Activated CD8-positive, alpha-beta memory T cell treated with anti-CD3 and anti-CD28 coated beads, Interleukin-2, amount 10 ng/mL, durations not matched to agents 7 days and 5 days (primary cell): ENCODE data around the gene SCNN1B. TPM values are rescaled to one million over a fixed set of nuclear protein-coding genes. Genes with fewer than 3 reads are reported as not detected.

Source experiments
- ATAC-seq: fragments of 150-1000 bp; cut with Tn5 transposase; one replicate; pipeline ENCODE4 v1.10.0; 2021; ENCODE audit warnings: moderate library complexity
- CTCF ChIA-PET: fragments of 350-600 bp; sonication (Branson Sonifier 250); formaldehyde crosslinking; loops from one replicate; lab custom pipeline; 2021; ENCODE audit warnings: antibody characterized with exemption; lab: Charles Lee
- DNase-seq: peaks from one replicate; pipeline ENCODE4 v3.0.0-alpha.2; 2020
- H3K27ac Mint-ChIP-seq: one replicate; pipeline ENCODE4 v1.8.0; 2021; ENCODE audit warnings: mild to moderate bottlenecking, mixed read lengths
- H3K27me3 Mint-ChIP-seq: one replicate; pipeline ENCODE4 v1.8.0; 2021; ENCODE audit warnings: mixed read lengths
- H3K36me3 Mint-ChIP-seq: one replicate; pipeline ENCODE4 v1.8.0; 2021; ENCODE audit warnings: mild to moderate bottlenecking, mixed read lengths
- H3K4me1 Mint-ChIP-seq: one replicate; pipeline ENCODE4 v1.8.0; 2021; ENCODE audit warnings: mixed read lengths
- H3K4me3 Mint-ChIP-seq: one replicate; pipeline ENCODE4 v1.8.0; 2021; ENCODE audit warnings: mild to moderate bottlenecking, moderate library complexity, mixed read lengths
- H3K9me3 Mint-ChIP-seq: one replicate; pipeline ENCODE4 v1.8.0; 2022; ENCODE audit warnings: low read depth, mixed read lengths
- total RNA-seq, 2 experiments: library from RNA; stranded (reverse); gene quantifications; one replicate each; pipeline ENCODE4 v1.2.3, GENCODE V29; 2021

The SCNN1B gene
- total RNA-seq, 2 experiments from 2014 or later, result not detected

- H3K4me1 Mint-ChIP-seq, result no peaks in the 10 kb centered on the region
- CTCF ChIA-PET, result no interaction called here
- H3K9me3 Mint-ChIP-seq, result no peaks in the 10 kb centered on the region
- no peak overlapping the region for H3K27ac Mint-ChIP-seq
- H3K36me3 Mint-ChIP-seq, result no peaks in the 10 kb centered on the region
- H3K4me3 Mint-ChIP-seq, result no peak overlapping the region
- no peak for DNase-seq
- peaks cover 24% of the 10 kb centered on the region for H3K27me3 Mint-ChIP-seq
- ATAC-seq, result no peak
Observed at GRCh38 chr16:23278031-23278430, 24.1 kb upstream of the SCNN1B start.

DNA sequence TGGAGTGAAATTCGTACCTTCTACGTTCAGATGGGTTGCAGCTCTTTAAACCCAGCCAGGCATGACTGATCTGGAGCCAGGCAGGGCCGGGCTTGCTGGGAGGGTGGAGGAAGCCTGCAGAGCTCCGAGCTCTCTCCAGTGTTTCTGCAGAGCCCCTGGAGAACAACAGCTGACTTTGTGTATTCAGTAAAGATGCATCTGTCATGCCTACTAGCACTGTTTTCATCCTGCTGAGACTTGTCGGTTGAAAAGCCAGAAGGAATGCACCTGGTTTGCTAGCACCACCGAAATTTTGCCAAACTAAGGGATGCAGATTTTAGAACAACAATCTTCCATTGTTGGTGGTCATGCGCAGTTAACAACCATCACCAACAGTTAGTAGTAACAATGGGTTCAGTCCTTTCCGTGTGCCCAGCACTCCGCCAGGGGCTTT, 22.4 kb upstream of the SCNN1B start:
- H3K4me1 Mint-ChIP-seq, result no peaks in the 10 kb centered on the region
- CTCF ChIA-PET, result no interaction called here
- ATAC-seq (no peak), DNase-seq (no peak)
- H3K9me3 Mint-ChIP-seq, result no peaks in the 10 kb centered on the region
- peaks cover 22% of the 10 kb centered on the region for H3K27me3 Mint-ChIP-seq
- H3K36me3 Mint-ChIP-seq, result no peaks in the 10 kb centered on the region
- H3K4me3 Mint-ChIP-seq, result no peak overlapping the region
- no peak overlapping the region for H3K27ac Mint-ChIP-seq

DNA sequence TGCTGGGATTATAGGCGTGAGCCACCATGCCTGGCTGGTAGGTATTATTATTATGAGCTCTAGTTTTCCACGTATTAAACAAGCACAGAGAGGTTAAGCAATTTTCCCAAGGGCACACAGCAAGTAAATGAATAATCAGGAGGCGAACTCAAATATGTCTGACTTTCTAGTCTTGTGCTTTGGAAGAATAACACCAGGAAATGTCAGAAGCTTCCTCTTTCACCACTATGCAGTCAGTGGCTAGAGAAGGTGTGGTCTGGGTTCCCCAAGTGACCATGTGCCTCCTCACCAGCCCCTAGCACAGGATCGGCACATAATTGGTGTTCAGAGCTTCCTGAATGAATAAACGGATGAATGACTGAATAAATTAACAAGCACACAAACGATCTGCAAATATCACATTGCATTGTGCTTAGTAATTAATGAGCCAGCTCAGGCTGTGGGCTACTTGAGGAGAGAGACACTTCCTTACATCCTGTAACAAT, 21.6 kb upstream of the SCNN1B start:
- no peak overlapping the region for H3K4me3 Mint-ChIP-seq
- no peak overlapping the region for H3K27ac Mint-ChIP-seq
- peaks cover 19% of the 10 kb centered on the region for H3K27me3 Mint-ChIP-seq
- DNase-seq (no peak), ATAC-seq (no peak)
- H3K9me3 Mint-ChIP-seq, result no peaks in the 10 kb centered on the region
- no peaks in the 10 kb centered on the region for H3K4me1 Mint-ChIP-seq
- CTCF ChIA-PET, result no interaction called here
- no peaks in the 10 kb centered on the region for H3K36me3 Mint-ChIP-seq

DNA sequence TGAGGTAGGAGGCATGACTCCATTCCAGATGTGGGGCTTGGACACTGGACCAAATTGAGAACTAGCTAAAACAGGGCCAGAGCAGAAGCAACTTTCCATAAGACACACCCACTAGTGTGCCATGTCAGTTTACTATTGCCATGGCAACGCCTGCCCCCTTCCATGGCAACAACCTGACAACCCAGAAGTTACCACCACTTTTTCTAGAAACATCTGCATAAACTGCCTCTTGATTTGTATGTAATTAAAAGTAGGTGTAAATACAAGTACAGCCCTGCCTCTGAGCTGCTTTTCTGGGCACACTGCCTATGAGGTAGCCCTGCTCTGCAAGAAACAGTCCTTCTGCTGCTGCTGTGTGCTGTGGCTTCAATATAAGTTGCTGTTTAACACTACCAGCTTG, 19.5 kb upstream of the SCNN1B start:
- Mint-ChIP-seq H3K4me3 (no peak overlapping the region), H3K27ac (no peak overlapping the region), H3K9me3 (no peaks in the 10 kb centered on the region), H3K4me1 (no peaks in the 10 kb centered on the region), H3K36me3 (no peaks in the 10 kb centered on the region), H3K27me3 (peaks cover 20% of the 10 kb centered on the region)
- DNase-seq (no peak), ATAC-seq (no peak)
- CTCF ChIA-PET, result interaction anchor here (1.3 kb wide), 1 partner anchor 151 kb away, joined by 3 read pairs; no protein-coding TSS in a partner anchor

DNA sequence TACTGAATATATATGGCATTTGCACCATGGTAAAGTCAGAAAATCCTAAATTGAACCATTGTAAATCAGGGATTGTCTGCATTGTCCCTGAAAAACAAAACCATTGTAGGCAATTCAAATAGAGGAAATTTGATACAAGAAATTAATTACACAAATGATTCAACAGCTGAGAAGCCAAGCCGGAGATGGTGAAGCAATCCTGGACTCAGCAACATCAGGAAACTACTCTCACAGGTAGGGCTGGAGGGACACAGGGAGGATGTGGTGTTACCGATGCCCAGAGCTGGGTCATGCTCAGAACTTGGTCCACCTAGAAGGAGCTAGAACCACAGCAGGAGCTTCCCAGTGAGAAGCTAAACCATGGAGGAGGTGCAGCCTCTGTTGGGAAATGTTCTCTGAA, 18.5 kb upstream of the SCNN1B start:
- Mint-ChIP-seq H3K27me3 (peaks cover 15% of the 10 kb centered on the region), H3K9me3 (no peaks in the 10 kb centered on the region), H3K36me3 (no peaks in the 10 kb centered on the region), H3K4me1 (peaks cover under 1% of the 10 kb centered on the region), H3K27ac (no peak overlapping the region), H3K4me3 (no peak overlapping the region)
- ATAC-seq (no peak), DNase-seq (no peak)
- CTCF ChIA-PET, result no interaction called here

DNA sequence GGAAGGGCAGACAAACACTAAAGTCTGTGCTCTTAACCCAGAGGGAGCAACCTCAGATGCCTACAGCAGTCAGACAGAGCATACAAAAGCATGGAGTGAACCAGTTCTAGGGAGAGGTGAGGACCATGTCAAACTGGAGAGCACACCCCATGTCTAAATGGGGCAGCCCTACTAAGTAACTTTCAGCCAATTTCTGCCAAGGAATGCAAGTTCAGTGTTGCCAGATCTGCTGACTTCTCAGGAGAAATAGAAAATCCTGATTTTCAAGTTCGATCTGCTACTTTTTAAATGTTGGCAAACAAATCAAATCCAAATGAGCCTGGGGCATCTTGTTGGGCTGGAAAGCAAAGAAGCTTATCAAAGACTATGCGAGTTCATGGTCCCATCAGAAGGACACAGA, 17.5 kb upstream of the SCNN1B start:
- Mint-ChIP-seq H3K4me3 (no peak overlapping the region), H3K27me3 (peaks cover 10% of the 10 kb centered on the region), H3K27ac (no peak overlapping the region), H3K9me3 (no peaks in the 10 kb centered on the region), H3K36me3 (no peaks in the 10 kb centered on the region), H3K4me1 (peaks cover 7% of the 10 kb centered on the region)
- CTCF ChIA-PET, result no interaction called here
- no peak for DNase-seq
- ATAC-seq, result no peak

DNA sequence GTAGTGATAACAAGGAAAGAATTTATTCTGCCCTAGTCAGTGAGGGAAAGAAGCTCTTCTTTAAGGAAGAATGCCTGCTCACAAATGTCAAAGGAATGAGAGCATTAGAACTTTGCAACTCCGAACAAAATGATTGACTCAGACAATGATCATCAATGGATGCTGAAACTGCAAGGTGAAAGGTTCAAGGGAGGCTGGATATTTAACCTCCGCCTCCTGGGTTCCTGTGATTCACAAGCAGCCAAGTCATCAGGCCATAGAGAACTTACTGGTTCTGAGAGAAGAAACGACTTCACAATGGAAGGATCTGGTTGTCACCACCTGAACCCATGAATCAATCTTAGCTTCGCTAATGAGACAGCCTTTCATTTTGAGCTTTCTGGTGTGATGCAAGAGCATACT, 16.0 kb upstream of the SCNN1B start:
- no peak overlapping the region for H3K27ac Mint-ChIP-seq
- CTCF ChIA-PET, result interaction anchor here (1.1 kb wide), 1 partner anchor 23 kb away, joined by 3 read pairs; no protein-coding TSS in a partner anchor
- peaks cover 7% of the 10 kb centered on the region for H3K27me3 Mint-ChIP-seq
- ATAC-seq (no peak), DNase-seq (no peak)
- H3K4me1 Mint-ChIP-seq, result peaks cover 7% of the 10 kb centered on the region
- H3K36me3 Mint-ChIP-seq, result no peaks in the 10 kb centered on the region
- no peak overlapping the region for H3K4me3 Mint-ChIP-seq
- no peaks in the 10 kb centered on the region for H3K9me3 Mint-ChIP-seq

GRCh38 chr16:23288209-23288608, 13.9 kb upstream of the SCNN1B start:
- ATAC-seq (no peak), DNase-seq (no peak)
- H3K4me3 Mint-ChIP-seq, result no peak overlapping the region
- CTCF ChIA-PET, result no interaction called here
- H3K27me3 Mint-ChIP-seq, result peaks cover 5% of the 10 kb centered on the region
- H3K36me3 Mint-ChIP-seq, result no peaks in the 10 kb centered on the region
- no peaks in the 10 kb centered on the region for H3K9me3 Mint-ChIP-seq
- no peak overlapping the region for H3K27ac Mint-ChIP-seq
- peaks cover 8% of the 10 kb centered on the region for H3K4me1 Mint-ChIP-seq

- ATAC-seq (no peak), DNase-seq (no peak)
- Mint-ChIP-seq H3K27me3 (peaks cover 5% of the 10 kb centered on the region), H3K9me3 (no peaks in the 10 kb centered on the region), H3K27ac (no peak overlapping the region), H3K36me3 (no peaks in the 10 kb centered on the region), H3K4me3 (no peak overlapping the region), H3K4me1 (peaks cover 8% of the 10 kb centered on the region)
- CTCF ChIA-PET, result no interaction called here
Observed at GRCh38 chr16:23288726-23289512, 13.2 kb upstream of the SCNN1B start.

GRCh38 chr16:23290189-23291062, 11.7 kb upstream of the SCNN1B start:
- H3K4me1 Mint-ChIP-seq, result peaks cover 8% of the 10 kb centered on the region
- no peaks in the 10 kb centered on the region for H3K36me3 Mint-ChIP-seq
- DNase-seq, result no peak
- no peak overlapping the region for H3K4me3 Mint-ChIP-seq
- no peak overlapping the region for H3K27ac Mint-ChIP-seq
- ATAC-seq, result no peak
- CTCF ChIA-PET, result no interaction called here
- H3K9me3 Mint-ChIP-seq, result no peaks in the 10 kb centered on the region
- H3K27me3 Mint-ChIP-seq, result peaks cover 13% of the 10 kb centered on the region

DNA sequence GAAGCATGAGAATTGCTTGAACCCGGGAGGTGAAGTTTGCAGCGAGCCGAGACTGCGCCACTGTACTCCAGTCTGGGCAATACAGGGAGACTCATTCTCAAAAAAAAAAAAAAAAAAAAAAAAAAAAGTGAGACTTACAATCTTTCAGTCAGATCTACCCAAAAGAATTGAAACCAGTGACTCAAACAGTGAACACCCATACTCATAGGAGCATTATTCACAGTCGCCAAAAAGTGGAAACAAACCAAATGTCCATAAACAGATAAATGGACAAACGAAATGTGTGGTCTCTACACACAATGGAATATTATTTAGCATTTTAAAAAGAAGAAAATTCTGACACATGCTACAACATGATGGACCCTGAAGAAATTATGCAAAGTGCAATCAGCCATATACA, 9.1 kb upstream of the SCNN1B start:
- ATAC-seq, result no peak
- Mint-ChIP-seq H3K36me3 (no peaks in the 10 kb centered on the region), H3K4me1 (peaks cover 8% of the 10 kb centered on the region), H3K9me3 (no peaks in the 10 kb centered on the region), H3K27ac (no peak overlapping the region), H3K4me3 (no peak overlapping the region), H3K27me3 (peaks cover 22% of the 10 kb centered on the region)
- no peak for DNase-seq
- CTCF ChIA-PET, result no interaction called here

GRCh38 chr16:23294260-23294659, 7.8 kb upstream of the SCNN1B start:
- no peak overlapping the region for H3K27ac Mint-ChIP-seq
- H3K4me3 Mint-ChIP-seq, result no peak overlapping the region
- DNase-seq, result no peak
- peaks cover 1% of the 10 kb centered on the region for H3K4me1 Mint-ChIP-seq
- H3K27me3 Mint-ChIP-seq, result peaks cover 29% of the 10 kb centered on the region
- CTCF ChIA-PET, result no interaction called here
- H3K9me3 Mint-ChIP-seq, result no peaks in the 10 kb centered on the region
- ATAC-seq, result no peak
- H3K36me3 Mint-ChIP-seq, result no peaks in the 10 kb centered on the region

- H3K9me3 Mint-ChIP-seq, result no peaks in the 10 kb centered on the region
- peaks cover 1% of the 10 kb centered on the region for H3K4me1 Mint-ChIP-seq
- ATAC-seq, result no peak
- CTCF ChIA-PET, result no interaction called here
- H3K36me3 Mint-ChIP-seq, result no peaks in the 10 kb centered on the region
- no peak for DNase-seq
- H3K27ac Mint-ChIP-seq, result no peak overlapping the region
- H3K27me3 Mint-ChIP-seq, result peaks cover 49% of the 10 kb centered on the region
- no peak overlapping the region for H3K4me3 Mint-ChIP-seq
Observed at GRCh38 chr16:23296994-23297393, 5.1 kb upstream of the SCNN1B start.
